ENCODE measurements around the gene HAND2.

Gene HAND2

DNA sequence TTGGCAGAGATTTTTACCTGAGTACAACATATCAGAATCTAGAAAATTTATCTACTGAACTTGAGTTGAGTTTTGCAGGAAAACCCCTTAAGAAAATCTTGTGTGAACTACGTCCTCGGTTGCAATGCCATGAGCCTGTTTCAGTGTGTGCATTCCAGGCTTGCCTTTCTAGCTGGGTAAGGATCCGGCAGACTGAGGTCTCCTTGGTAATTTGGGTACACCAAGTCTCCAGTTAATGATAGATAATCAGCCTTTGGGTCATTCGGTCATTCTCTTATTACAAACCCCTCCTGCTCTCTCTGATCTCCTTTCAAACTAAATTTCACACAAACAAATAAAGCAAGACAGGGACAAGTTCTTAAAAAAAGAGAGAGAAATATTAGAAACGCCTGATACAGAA is 5.9 kb upstream of the HAND2 start:
- no peak for DNase-seq

DNA sequence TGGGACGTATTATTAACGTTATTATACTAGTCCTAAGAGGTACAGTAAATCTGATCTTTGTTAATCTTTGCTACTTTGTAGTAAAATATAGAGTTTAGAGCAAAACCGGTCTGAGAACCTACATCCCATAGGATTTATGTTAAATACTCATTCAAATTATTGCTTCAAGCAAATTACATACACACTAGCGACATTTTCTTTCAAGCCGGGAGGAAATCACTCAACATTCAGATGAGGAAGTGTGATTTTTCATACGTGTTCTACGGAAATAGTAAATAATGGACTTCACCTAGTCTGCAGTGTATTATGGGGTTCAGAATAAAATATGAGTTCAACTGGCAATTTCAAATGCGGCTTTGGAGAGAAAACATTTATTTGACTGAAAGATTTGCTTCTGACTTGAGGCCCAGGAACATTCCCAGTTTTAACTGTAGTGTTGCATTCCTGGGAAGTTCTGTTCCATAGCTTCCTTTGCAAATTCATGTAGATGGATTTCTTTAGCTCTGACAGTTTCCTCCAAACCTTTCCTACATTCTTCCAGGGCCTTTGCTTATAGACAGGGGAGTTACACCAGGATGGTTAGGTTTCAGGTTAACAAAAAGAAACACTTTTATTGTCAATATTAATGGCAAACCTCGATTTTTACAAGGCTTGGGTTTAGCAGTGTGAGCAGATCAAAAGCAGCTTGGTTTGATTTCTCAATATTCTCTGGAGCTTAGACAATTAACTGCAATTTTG is 5.3 kb upstream of the HAND2 start:
- no peak for DNase-seq

DNA sequence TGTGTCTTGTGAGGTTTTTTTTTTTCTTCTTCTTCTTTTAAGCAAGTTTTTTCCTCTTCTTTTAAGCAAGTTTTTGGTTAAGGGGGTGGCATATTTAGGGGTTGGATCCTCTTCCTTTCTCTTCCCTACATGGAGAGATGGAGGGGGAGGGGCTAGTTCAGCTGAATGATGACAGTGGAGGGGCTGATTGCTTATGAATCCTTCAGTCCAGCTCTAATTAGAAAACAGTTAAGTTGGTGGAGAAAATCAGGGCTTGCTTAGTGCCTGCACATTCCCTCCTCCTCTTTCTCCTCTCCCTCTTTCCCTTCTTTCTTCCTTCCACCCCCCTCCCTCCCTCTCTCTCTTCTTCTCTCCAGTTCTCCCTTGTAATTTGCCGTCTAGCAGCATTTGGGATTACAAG is 4.4 kb upstream of the HAND2 start:
- no peak for DNase-seq

DNA sequence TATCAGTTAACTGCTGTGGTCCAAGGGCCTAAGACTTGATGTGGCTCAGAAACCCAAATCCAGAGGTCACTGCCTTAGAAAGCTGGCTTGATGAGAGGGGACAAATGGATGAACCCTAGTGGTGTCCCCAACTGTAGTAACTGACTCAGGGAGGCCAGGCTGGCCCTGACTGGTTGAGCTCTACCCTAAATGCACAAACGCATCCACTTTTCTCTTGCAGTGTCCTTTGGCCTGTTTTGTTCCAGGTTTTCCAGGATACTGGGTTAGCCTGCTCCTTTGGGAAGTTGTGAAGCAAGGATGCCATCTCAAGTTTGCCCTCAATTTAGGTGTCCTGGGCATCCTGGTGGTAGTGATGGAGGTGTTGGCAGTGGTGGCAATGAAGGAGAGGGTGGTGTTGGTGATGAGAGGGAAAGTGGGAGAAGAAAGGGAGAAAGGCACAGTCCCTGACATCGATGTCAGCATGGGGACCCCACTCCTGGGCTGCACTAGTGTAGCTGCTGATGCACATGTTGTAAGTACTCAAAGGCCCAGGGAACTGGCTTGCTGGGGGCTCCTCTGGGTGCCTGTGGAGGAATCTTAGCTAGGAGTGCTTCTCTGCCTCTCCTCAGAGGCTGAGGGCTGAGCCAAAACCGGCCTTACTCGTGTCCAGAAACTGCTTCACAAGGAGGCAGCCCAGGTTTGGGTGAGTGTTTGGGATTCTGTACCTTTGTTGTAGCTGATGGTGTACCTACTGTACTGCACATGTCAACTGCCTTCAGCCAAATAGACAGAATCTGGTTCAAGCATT is 2.9 kb upstream of the HAND2 start:
- no peak for DNase-seq

DNA sequence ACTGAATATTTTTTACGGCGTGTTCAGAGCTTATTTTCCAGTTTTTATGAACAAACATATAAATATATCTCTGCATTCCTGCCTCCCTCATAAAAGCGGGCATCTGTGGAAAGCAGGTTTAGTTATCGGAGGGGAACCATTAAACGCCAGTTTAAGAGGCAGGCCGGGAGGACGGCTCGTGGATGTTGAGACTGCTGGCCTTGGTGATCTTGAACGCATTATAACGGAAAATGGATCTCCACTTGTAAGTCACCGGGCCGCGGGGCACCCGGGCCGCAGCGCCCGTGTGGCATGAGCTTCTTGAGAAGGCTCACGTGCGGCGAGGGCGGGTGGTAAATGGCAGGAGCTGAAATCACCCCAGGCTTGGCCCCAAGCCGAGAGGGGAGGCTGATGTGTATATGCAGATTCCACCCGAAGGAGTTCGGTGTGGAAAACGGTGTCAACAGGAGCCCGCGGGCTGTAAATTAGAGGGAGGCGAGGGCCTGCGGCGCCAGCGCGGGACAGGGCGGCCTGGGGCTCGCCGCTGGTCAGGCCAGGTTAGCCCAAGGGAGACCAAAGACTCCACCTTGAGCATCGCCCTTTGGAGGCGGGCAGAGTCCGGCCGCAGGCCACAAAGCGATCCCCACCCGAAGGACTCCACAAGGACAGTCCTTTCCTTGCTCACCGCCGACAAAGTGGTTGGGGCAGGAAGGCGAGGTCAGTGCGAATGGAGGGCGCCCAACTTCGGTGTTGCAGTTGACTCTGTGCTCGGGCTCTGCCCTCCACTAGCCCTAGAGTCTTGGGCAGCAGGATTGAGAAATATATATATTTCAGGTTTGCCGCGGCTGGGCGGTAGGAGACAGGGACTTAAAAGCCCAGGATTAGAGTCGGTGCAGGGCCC is 1.3 kb upstream of the HAND2 start:
- DNase-seq = no peak

DNA sequence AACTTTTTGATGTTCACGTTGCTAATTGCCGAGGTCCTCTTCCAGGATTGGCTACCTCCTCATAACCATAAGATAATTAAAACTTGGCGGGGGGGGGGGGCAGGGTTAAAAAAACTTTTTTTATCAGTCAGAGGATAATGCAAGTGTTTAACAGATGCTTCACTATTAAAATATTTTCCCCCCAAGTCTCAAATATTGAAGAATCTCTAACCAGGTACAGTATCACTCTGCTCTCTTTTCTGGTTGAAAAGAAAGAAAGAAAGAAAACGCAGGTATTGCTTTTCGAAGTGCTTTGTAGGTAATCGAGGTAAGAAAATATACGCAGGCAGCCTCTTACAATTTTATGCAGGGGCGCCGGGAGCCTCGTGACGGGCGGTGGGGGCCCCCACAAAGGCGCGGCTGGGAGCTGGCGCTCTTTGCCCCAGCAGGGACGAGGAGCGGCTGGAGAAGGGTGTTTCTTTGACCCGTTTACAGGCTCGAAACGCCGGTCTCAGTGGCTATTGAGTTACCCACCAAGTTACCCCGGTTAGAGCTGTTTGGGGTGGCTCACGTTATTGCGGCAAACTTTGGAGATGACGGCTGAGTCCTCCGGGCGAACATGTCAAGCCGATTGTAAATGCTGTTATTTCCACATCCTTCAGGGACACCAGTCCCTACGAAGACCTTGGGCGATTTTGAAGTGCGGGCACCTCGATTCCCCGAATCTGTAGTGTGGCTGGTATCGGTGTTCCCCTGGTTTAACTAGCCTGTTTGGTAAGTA is 477 bp upstream of the HAND2 start:
- DNase-seq = no peak

DNA sequence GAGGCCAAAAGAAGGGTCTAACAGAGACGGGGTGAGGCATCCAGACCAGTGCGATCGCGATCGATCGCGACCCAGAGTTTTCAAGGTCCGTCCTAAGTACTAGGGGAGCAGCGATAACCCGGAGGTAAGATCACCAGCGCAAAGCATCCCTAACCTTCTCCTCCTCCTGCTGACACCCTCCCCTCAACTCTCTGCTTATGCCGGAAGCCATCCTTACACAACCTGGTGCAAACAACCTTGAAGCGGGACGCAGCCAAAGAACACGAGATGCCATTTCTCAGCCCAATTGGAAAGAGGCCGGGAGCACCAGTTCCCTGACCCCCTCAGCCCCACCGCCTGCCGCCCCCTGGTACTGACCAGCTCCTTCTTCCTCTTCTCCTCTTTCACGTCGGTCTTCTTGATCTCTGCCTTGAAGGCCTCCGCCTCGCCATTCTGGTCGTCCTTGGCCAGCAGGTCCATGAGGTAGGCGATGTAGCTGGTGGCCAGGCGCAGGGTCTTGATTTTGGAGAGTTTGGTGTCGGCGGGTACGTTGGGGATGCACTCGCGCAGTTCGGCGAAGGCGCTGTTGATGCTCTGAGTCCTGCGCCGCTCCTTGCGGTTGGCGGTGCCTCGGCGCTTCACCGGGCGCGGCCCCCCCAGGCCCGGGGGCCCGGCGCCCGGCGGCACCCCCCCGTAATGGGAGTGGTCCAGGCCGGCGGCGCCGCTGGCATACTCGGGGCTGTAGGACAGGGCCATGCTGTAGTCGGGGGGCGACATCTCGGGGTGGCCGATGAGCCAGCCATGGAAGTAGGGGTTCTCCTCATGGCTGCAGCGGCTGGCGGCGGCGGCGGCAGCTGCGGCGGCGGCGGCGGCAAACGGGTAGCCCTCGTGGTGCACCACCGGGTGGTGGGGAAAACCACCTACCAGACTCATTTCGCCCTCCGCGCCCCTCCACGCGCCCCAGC is 1.4 kb downstream of the HAND2 start:
- no peak for DNase-seq

DNA sequence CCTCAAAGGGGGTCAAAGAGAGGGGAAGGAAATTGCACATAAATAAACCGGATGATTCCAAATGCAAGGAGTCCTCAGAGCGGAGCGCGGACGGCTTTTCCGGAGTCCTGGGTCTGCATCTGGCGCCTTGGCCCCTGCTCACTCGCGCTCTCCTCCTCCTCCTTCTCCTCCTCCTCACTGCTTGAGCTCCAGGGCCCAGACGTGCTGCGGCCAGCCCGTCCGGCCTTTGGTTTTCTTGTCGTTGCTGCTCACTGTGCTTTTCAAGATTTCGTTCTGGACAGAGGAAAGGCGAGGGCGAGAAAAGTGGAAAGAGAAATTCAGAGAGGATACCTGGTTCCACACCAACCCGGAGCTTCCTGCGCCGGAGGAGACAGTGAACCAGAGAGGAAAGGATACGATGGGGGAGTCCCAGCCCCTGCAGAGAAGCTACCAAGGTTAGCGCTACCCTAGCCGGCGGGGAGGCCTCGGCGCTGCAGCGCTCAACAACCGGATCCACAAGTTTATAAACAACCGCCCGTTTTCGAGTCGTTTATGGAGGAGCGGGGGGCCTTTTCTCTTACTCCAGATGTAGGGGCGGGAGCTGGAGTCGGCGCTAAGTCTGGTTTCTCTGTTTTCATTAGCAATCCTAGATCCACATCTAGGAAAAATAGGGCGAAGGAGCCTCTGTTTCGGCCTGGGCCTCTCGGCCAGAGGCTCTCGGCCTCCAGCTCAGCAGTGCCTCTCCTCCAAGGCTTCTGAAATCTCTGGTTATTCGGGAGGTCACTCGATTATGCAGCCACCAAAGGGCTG is 2.7 kb downstream of the HAND2 start:
- DNase-seq = no peak

DNA sequence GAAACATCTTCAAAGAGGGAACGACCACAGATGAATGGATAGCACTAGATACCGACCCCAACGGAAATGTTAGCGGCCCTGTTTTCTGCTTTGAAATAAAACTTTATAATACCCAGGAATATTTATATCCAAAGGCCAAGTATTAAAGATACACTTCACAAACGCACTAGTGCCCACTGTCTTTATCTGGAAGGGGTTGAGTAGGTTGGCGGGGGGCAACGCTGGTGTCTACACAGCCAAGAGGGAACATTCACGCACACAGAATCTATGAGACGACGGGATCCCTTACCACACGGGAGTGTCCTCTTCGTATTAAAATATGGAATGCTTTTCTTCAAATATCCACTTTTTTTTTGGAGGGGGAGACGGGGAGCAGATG is 3.3 kb downstream of the HAND2 start:
- no peak for DNase-seq

DNA sequence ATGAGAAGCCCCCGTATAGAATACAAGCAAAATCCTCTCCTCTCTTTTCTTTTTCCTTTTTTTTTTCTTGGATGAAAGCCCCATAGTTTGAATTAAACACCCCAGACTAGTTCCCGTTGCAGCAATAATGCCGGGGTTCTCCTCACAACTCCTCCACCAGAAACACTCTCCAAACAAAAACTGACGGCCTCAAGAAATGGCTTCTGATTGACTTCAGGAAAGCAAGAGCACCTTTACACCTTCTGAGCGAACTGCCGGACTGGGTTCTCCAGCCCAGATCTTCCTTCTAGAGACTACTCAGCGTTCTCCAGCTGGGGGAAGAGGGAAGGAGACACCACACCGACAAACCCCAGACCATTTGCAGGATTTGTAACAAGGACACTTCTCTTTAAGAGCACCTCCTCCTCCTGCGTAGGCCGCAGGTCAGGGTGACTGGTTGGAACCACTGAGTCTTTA is 4.0 kb downstream of the HAND2 start:
- DNase-seq = no peak

DNA sequence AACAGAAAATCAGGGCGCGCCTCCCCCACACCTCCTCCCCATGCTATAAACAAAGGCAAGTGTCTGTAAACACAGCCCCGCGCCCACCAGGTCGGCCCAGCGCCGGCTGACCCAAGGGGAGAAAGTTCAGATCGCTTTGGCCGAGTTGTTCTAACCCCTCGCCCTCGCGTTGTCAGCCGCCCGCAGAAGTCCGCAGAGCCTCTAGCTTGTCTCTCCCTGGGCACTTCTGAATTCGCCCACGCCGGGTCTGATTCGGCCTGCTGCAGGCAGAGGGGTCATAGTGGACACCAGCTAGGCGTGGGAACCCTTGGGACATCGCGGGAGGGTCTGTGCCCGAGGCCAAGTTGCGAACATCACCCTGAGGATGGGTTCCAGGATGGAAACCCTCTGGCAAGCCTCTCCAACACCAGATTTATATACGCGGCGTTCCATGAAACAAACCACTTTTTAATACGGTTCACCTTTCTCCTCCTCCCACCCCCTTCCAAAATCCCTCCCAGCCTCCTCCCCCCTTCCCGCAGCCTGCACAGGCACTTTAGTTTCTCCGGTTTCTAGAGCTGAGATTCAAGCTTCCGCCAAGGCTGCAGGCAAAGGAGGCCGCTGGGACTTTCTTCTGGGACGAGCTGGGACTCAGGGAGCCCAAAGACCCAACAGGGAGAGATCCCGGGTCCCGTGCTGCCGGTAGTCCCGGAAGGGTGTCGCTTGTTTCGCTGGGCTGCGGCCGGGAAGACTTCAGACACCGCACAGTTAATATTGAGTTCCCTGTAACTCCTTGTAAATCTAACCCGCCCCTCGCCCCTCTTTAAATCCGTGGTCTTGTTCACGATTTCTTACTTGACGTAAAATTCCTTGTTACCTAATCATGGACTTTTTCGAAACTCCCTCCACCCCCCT is 4.7 kb downstream of the HAND2 start:
- DNase-seq = no peak

DNA sequence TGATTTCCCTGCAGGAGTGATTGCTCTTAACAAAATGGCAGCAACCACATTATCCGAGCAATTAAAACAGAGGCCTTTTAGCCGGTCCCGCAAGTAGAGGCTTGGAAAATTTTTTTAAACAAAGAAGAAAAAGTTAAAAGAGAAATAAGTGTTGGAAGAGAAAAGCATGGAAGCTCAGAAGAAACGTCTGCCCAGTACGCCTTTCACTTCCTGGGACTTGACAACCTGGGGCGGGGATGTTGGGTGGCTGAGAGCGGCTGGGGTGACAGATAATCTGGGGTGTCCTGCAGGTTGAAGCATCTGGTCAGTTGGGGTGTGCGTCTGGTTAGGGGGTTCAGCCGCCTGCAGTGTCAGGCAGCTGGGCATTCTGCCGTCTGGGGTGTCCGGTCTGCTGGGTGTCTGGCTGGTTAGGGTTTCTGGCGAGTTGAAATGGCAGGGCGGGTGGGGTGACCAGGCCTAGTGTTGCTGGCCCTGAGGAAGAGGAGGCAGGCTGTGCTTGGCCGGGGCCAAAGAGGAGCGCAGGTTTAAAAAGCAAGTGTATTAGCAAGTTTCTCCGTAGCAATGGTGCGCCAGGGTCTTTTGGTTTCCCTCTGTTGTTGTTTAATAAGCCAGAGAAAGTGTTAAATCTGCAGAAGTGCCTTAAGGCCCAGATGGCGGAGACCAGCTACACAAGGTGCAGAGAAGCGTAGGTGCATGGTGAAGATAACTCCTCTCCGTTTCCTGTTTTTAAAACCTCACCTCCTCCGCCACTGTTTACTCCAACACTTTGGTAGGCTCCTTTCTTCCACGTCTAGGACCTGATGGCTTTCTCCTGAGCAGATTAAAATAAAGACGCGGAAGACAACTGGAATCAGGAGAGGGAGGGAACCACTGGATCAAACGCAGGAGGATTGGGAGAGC is 5.6 kb downstream of the HAND2 start:
- no peak for DNase-seq

DNA sequence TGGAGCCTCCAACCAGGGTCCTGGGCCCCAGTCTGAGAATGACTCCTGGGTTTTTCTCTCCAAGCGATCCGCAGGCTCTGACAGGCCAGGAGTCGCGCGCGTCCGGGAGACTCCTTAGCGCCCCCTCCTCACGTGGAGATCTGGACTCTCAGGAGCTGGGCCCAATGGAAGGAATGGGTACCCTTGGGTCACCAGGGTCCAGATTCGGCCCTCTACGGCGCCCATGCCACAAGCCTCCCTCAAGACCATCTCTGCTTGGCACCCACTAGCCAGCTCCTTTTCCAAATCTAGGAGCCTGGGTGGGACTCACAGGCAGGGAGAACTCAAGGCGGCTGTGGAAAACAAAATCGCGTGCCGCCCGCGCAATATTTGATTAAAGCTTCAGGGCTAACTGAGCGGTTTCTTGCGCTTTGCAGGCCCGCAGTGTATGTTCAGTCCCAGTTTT is 7.1 kb downstream of the HAND2 start:
- DNase-seq = no peak

DNA sequence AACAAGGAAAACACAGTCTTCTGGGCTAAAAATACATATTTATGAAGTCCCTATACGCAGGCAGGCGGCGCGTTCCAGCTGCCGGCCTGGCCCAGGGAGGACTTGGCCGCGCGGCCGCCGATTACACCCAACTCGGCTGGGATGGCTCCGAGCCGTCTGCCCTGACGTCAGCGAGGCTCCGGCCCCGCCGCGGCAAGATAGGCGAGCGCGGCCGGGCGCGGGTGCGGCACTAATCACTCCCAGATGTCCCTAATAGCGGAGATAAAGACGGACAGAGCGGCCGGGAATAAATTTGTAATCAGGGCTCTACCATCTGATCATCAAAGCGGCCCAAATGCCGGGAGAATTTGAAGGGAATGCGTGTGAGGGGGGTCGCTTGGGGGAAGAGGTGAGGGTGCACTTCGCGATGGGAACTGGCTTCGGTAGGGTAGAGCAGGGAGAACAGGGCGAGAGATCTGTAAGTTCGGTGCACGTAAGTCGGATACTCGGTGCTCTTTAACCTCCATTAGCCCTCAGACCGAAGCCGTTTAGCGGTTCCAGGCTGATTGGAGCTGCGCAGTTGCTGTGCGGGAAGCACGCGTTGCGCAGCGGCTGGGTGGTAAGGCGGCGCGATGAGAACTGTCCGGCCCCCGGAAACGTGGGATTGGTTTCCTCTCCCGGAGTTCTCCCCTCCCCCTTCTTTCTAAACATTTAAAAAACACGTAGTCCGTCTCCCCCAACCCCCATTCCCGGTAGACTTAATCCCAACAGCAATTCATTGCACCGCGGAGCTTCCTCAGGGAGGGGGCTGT is 7.7 kb downstream of the HAND2 start:
- peak; percentile 76 for DNase-seq

DNA sequence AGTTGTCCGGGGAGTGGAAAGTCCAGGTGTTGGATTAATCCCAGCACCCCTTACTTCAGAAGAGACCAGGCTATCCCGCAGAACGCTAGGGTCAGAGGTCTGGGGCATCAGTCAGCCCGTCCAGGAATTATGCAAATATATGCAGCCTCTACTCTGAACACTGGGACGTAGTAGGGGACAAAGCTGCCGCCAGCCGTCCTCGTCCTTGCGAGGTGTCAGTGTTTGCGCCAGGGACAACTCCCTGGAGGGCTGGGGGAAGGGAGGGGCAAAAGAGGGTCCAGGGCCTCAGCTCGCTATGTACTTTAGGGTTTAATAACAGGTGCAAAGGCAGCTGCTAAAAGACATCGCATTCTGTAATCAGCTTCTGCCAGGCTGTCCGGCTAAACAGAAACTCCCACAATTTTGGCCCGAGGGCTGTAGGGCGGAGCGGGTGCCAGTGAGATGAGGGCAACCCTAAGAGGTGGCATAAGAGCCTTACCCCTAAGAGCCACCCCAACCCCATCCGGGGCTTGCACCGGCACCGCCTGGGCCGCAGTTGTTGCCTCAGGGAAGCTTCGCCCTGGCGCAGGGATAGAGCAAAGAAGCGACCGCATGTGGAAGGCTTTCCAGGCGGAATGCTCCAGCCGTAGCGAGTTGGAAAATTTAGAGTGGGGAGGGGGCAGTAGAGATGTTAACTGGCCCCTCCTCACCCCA is 8.4 kb downstream of the HAND2 start:
- DNase-seq = no peak

DNA sequence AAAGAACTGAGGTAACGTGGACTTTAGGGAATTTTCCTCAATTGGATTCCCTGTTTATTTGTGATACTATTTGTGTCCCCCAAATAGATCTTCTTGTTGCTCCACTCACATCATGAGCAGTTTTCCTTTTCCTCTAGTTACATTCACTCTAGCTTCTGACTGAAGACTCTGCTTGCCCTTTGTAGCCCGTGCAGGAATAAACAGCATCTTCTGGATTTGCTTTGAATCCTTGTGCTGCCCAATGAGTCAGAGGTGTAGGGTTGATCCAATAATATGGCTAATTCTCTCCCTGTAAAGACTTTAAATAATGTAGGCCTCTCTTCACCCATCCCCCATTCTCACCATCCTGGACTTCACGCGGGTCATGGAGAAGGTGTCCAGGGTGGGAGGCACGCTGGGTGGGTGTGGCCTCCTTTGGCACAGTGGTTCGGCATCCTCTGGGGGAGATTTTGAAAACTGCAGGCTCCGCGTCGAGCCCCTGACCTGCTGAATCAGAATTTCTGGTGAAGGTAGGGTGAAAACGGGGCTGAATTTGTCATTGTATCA is 9.0 kb downstream of the HAND2 start:
- no peak for DNase-seq

Data from fibroblast of skin of scalp (primary cell).